IMR-90 (cell line): ENCODE measurements around the gene CHMP5. TPM values are rescaled to one million over a fixed set of nuclear protein-coding genes. Genes with fewer than 3 reads are reported as not detected.

ENCODE experiments used
- CHD1 ChIP-seq: IDR thresholded peaks from 2 replicates; pipeline ENCODE4 v1.6.1; 2012; ENCODE audit warnings: low read depth, low read length, improper control_type of control experiment
- SMC3 ChIP-seq: fragments of 150-350 bp; IDR thresholded peaks from 2 replicates; pipeline ENCODE4 v1.6.1; 2016; ENCODE audit warnings: low read depth, mild to moderate bottlenecking, antibody characterized with exemption, low read length, moderate library complexity
- polyA plus RNA-seq, 3 experiments: library from polyadenylated mRNA; depleted of rRNA; stranded (reverse); fragments of >200 nt; gene quantifications; 2 replicates each; pipeline ENCODE4 v1.2.3, GENCODE V29; 2012; ENCODE audit warnings: low replicate concordance in 1 of 3
- total RNA-seq: library from RNA; depleted of rRNA; stranded (reverse); fragments of >200 nt; gene quantifications from 2 replicates; pipeline ENCODE4 v1.2.3, GENCODE V29; 2012
- TF ChIP-seq, protein P1 (sequence below): conservative IDR thresholded peaks from 2 replicates; pipeline ENCODE4 v1.5.1; 2012; ENCODE audit warnings: mild to moderate bottlenecking, low read depth, low read length, improper control_type of control experiment

The CHMP5 gene
- total and polyA plus RNA-seq, 2 of the 4 experiments (the other 2 are of a cell fraction) = 70.6 to 80.8 TPM

DNA sequence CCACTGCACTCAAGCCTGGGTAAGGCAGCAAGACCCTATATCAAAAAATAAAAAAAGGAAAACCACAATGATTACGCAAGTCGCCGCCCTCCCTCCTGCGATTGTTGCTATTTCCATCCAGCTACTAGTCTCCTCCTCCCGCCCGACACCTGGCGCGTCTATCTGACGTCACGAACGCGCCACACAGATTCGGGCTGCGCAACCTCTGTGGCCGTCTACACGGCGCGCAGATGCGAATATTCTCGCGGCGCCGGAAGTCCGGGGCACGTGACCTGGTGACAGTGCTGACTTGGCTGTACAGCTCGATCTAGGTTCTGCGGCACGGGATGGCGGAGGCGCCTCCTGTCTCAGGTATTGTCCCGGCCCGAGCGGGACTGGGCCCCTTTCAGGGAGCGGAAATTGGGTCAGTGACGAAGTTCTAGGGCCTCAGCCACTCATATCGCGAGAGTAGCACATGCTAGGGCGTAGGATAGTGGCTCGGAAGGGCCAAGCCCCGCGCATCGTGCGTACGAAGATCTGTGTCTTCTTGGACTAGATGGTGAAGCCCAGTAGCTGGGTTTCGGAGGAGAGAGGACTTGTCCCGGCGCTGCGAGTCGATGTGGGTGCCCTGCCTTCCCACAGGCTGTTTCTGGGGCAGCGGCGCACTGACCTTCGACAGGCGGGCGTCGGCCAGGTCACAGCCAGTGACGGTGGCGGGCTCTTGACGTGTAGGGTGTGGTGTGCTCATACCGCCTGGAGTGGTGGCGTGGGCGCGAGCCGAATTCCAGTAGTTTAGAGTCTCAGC lies 25.6 kb downstream of the CHMP5 start, which contains the start of gene NFX1 (continued):
- TF ChIP-seq, protein P1, sequence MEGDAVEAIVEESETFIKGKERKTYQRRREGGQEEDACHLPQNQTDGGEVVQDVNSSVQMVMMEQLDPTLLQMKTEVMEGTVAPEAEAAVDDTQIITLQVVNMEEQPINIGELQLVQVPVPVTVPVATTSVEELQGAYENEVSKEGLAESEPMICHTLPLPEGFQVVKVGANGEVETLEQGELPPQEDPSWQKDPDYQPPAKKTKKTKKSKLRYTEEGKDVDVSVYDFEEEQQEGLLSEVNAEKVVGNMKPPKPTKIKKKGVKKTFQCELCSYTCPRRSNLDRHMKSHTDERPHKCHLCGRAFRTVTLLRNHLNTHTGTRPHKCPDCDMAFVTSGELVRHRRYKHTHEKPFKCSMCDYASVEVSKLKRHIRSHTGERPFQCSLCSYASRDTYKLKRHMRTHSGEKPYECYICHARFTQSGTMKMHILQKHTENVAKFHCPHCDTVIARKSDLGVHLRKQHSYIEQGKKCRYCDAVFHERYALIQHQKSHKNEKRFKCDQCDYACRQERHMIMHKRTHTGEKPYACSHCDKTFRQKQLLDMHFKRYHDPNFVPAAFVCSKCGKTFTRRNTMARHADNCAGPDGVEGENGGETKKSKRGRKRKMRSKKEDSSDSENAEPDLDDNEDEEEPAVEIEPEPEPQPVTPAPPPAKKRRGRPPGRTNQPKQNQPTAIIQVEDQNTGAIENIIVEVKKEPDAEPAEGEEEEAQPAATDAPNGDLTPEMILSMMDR = no peak
- no peak for TF ChIP-seq SMC3
- peak; percentile 98 for TF ChIP-seq CHD1
